ENCODE results near the gene CCDC24.

- TF ChIP-seq CTCF (IDR thresholded peaks at IDR 0.05), result no peak
- TF ChIP-seq POLR2A (IDR thresholded peaks at IDR 0.05), result no peak
These were observed 52.8 kb downstream of the CCDC24 start for GRCh38 chr1:44044071-44044801.
